ENCODE results near the gene CCNY.
A peak's percentile ranks its signal among the peaks of the same experiment; 100 is the strongest.

GRCh38 chr10:35545878-35546590, 209.7 kb downstream of the CCNY start:
- TF ChIP-seq, protein P1, sequence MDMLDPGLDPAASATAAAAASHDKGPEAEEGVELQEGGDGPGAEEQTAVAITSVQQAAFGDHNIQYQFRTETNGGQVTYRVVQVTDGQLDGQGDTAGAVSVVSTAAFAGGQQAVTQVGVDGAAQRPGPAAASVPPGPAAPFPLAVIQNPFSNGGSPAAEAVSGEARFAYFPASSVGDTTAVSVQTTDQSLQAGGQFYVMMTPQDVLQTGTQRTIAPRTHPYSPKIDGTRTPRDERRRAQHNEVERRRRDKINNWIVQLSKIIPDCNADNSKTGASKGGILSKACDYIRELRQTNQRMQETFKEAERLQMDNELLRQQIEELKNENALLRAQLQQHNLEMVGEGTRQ (IDR thresholded peaks at IDR 0.05; ENCODE audit: low read depth, low read length), result 0 out of 2 replicates have a peak, but pooled peaks have one; percentile 35
- TF ChIP-seq CTCF (conservative IDR thresholded peaks at IDR 0.05; ENCODE audit: low read depth, low read length) (no peak), ELK1 (IDR thresholded peaks at IDR 0.05; ENCODE audit: borderline replicate concordance, low read depth, low read length) (no peak), RAD21 (IDR thresholded peaks at IDR 0.05; ENCODE audit: low read length) (no peak), CHD1 (IDR thresholded peaks at IDR 0.05; ENCODE audit: low read depth, low read length) (no peak), POLR2A (IDR thresholded peaks at IDR 0.05; ENCODE audit: low read depth, low read length) (no peak), NFE2L2 (IDR thresholded peaks at IDR 0.05; ENCODE audit: low read depth, low read length) (no peak), MAZ (IDR thresholded peaks at IDR 0.05; ENCODE audit: borderline replicate concordance, low read depth, low read length) (no peak), MAFK (IDR thresholded peaks at IDR 0.05; ENCODE audit: low read depth, low read length) (no peak), BHLHE40 (IDR thresholded peaks at IDR 0.05; ENCODE audit: low read depth, low read length) (no peak), MXI1 (IDR thresholded peaks at IDR 0.05; ENCODE audit: borderline replicate concordance, low read depth, low read length) (no peak), RCOR1 (IDR thresholded peaks at IDR 0.05; ENCODE audit: insufficient replicate concordance, low read length) (no peak), FOS (IDR thresholded peaks at IDR 0.05; ENCODE audit: low read depth, low read length) (no peak)
